Brain microvascular endothelial cell (primary cell): ENCODE data around the gene CLIP4.

Experiments
- DNase-seq: peaks from one replicate; pipeline ENCODE4 v3.0.0-alpha.2; 2020
- H3K27ac ChIP-seq: fragments of 250-450 bp; sonication (Bioruptor Pico); 2 replicates; pipeline ENCODE4 v1.5.1; 2020; ENCODE audit warnings: mild to moderate bottlenecking, moderate library complexity
- H3K27me3 ChIP-seq: fragments of 250-450 bp; sonication (Bioruptor Pico); replicated peaks from 2 replicates; pipeline ENCODE4 v1.5.1; 2020; ENCODE audit warnings: mild to moderate bottlenecking
- H3K36me3 ChIP-seq: fragments of 250-450 bp; sonication (Bioruptor Pico); replicated peaks from 2 replicates; pipeline ENCODE4 v1.5.1; 2020; ENCODE audit warnings: mild to moderate bottlenecking
- H3K4me3 ChIP-seq: 2 replicates; pipeline ENCODE4 v1.5.1; 2011; ENCODE audit warnings: low read depth, mild to moderate bottlenecking, control low read depth, low read length, moderate library complexity
- CTCF ChIP-seq: IDR thresholded peaks from 2 replicates; pipeline ENCODE4 v1.5.1; 2011; ENCODE audit warnings: low read depth, mild to moderate bottlenecking, moderate library complexity, low read length, control low read depth, inconsistent platforms; ENCODE audit errors: missing control alignments
- in situ Hi-C: cut with HindIII; loops from 2 replicates; pipeline ENCODE4 v1.10.0; 2017; ENCODE audit warnings: low sequenced_read_pairs, low pct_ligation_motif_present

Gene CLIP4

GRCh38 chr2:29096969-29097368 lies 18.2 kb upstream of the CLIP4 start:
- Histone ChIP-seq H3K27ac (no peak overlapping the region), H3K36me3 (no peaks in the 10 kb centered on the region), H3K27me3 (no peaks in the 10 kb centered on the region), H3K4me3 (no peak overlapping the region)
- in situ Hi-C loops: no loop called here
- no peak for DNase-seq
- no peak for TF ChIP-seq CTCF

DNA sequence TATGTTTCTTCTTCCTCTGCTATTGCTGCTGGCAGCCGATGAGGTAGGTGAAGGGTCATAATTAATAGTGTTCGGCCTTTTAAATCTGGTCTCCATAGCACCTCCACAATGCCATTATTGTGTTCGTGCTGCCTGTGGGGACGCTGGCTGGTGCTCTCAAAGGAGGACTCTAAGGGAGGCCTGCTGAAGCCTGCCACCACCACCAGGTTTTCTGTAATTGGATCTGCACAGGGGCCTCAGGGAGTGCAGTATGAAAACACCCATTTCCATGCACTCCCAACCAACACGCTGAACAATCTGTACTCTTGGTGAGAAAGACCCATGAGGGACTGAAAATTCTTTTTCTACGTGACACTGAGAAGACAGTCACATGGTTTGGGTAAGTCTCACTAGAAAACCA lies 17.6 kb upstream of the CLIP4 start:
- H3K36me3 ChIP-seq: no peaks in the 10 kb centered on the region
- no peaks in the 10 kb centered on the region for H3K27me3 ChIP-seq
- H3K27ac ChIP-seq: no peak overlapping the region
- DNase-seq: no peak
- in situ Hi-C loops: no loop called here
- no peak for TF ChIP-seq CTCF
- H3K4me3 ChIP-seq: no peak overlapping the region

DNA sequence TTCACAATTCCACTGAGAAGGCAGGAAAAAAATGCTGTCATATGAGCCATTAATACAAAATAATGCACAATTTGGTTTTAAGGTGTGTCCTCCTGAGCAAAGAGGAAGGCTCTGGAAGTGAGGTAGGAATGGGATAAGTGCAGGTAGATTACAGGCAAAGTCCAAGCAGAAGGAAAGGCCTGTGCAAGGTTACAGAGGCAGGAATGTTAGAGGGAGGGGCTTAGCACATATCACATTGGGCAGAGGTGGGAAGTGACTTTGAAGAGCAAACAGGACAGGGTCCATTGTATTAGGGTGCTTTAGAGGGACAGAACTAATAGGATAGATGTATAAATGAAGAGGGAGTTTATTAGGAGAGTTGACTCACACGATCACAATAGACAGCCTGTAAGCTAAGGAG lies 14.7 kb upstream of the CLIP4 start:
- Histone ChIP-seq H3K27ac (no peak overlapping the region), H3K27me3 (no peaks in the 10 kb centered on the region), H3K36me3 (no peaks in the 10 kb centered on the region), H3K4me3 (no peak overlapping the region)
- no peak for DNase-seq
- no peak for TF ChIP-seq CTCF
- in situ Hi-C loops: no loop called here

GRCh38 chr2:29104688-29105087 lies 10.5 kb upstream of the CLIP4 start:
- Histone ChIP-seq H3K27ac (no peak overlapping the region), H3K27me3 (no peaks in the 10 kb centered on the region), H3K4me3 (no peak overlapping the region), H3K36me3 (no peaks in the 10 kb centered on the region)
- no peak for DNase-seq
- in situ Hi-C loops: no loop called here
- TF ChIP-seq CTCF: no peak

DNA sequence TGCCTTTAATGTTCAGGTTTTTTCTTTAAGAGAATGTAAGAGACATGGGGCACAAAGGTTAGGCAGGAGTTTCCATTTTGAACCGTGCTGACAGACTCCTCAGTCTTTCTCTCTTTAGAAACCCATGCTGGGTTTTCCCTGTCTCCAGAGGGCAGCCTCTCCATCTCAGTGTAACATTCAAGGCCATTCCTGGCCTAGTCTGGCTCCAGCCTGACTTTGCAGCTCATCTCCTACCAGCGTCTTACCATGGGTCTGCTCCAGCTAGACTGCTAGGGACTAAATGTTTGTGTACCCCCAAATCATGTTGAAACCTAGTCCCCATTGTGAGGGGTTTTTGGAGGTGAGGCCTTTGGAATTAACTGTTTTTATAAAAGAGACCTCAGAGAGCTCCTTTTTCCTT lies 9.8 kb upstream of the CLIP4 start:
- no peak overlapping the region for H3K4me3 ChIP-seq
- in situ Hi-C loops: no loop called here
- no peaks in the 10 kb centered on the region for H3K36me3 ChIP-seq
- TF ChIP-seq CTCF: peak; percentile 24
- H3K27ac ChIP-seq: no peak overlapping the region
- H3K27me3 ChIP-seq: no peaks in the 10 kb centered on the region
- no peak for DNase-seq

- H3K4me3 ChIP-seq: no peak overlapping the region
Measured at GRCh38 chr2:29106256-29106655, 9.0 kb upstream of the CLIP4 start.

More at GRCh38 chr2:29106256-29106655, 9.0 kb upstream of the CLIP4 start:
- no peak for TF ChIP-seq CTCF
- Histone ChIP-seq H3K27ac (no peak overlapping the region), H3K36me3 (no peaks in the 10 kb centered on the region), H3K27me3 (no peaks in the 10 kb centered on the region)
- in situ Hi-C loops: no loop called here
- DNase-seq: no peak
